OCI-LY3 (cell line): ENCODE data around the gene LDB2.

Experiments used
- EZH2phosphoT487 ChIP-seq: fragments of 200-600 bp; shearing (Covaris generic); IDR thresholded peaks from 2 replicates; pipeline ENCODE4 v1.6.1; 2018; ENCODE audit warnings: antibody characterized with exemption, mixed run types, low read depth
- TF ChIP-seq, protein P1 (sequence below): fragments of 200-600, 300-600 bp; sonication (generic); IDR thresholded peaks from 2 replicates; pipeline ENCODE4 v1.5.1; 2014; ENCODE audit warnings: antibody characterized with exemption, low read length, low read depth

DNA sequence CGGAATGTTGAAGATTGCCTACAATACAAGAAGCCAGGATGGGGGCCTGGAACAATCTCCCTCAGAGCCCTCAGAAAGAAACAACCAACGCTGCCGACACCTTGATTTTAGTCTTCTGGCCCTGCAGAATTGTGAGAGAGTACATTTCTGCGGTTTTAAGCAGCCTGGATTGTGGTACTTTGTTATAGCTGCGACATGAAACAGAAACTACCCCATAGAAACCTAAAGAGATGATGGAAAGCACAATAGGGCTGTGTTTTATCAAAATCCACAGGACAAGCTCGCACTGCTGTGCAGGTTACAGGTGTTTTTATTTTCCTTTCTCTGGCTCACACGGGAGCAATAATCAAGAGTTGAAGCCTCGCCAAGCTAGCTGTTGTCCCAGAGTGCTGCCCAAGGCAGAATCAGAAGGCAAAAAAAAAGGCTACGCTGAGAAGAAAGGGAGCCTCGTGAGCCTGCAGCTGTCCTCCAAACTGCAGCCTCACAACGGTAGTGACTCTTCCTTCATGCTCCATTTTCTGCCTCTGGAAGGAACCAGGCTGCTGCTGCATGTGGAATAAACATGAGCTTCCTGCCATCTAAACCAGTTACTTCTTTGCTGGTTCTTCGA lies 232.4 kb downstream of the LDB2 start:
- TF ChIP-seq, protein P1, sequence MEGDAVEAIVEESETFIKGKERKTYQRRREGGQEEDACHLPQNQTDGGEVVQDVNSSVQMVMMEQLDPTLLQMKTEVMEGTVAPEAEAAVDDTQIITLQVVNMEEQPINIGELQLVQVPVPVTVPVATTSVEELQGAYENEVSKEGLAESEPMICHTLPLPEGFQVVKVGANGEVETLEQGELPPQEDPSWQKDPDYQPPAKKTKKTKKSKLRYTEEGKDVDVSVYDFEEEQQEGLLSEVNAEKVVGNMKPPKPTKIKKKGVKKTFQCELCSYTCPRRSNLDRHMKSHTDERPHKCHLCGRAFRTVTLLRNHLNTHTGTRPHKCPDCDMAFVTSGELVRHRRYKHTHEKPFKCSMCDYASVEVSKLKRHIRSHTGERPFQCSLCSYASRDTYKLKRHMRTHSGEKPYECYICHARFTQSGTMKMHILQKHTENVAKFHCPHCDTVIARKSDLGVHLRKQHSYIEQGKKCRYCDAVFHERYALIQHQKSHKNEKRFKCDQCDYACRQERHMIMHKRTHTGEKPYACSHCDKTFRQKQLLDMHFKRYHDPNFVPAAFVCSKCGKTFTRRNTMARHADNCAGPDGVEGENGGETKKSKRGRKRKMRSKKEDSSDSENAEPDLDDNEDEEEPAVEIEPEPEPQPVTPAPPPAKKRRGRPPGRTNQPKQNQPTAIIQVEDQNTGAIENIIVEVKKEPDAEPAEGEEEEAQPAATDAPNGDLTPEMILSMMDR, result no peak
- TF ChIP-seq EZH2phosphoT487, result no peak
